ENCODE measurements around the gene RPL38. TPM values are rescaled to one million over a fixed set of nuclear protein-coding genes. Genes with fewer than 3 reads are reported as not detected.

The RPL38 gene
- total RNA-seq, 1 donor from 2014 or later: 659 TPM

GRCh38 chr17:74199306-74200092 is 4.0 kb upstream of the RPL38 start:
- peak; percentile 83 for DNase-seq
- Histone ChIP-seq H3K36me3 (peaks cover 1% of the 10 kb centered on the region), H3K4me1 (peaks cover 5% of the 10 kb centered on the region), H3K27me3 (peaks cover 23% of the 10 kb centered on the region), H3K27ac (no peak overlapping the region), H3K9me3 (no peaks in the 10 kb centered on the region), H3K4me3 (no peak overlapping the region)
- peak; percentile 72 for ATAC-seq
- TF ChIP-seq, protein P1, sequence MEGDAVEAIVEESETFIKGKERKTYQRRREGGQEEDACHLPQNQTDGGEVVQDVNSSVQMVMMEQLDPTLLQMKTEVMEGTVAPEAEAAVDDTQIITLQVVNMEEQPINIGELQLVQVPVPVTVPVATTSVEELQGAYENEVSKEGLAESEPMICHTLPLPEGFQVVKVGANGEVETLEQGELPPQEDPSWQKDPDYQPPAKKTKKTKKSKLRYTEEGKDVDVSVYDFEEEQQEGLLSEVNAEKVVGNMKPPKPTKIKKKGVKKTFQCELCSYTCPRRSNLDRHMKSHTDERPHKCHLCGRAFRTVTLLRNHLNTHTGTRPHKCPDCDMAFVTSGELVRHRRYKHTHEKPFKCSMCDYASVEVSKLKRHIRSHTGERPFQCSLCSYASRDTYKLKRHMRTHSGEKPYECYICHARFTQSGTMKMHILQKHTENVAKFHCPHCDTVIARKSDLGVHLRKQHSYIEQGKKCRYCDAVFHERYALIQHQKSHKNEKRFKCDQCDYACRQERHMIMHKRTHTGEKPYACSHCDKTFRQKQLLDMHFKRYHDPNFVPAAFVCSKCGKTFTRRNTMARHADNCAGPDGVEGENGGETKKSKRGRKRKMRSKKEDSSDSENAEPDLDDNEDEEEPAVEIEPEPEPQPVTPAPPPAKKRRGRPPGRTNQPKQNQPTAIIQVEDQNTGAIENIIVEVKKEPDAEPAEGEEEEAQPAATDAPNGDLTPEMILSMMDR (IDR thresholded peaks at IDR 0.05): peak; percentile 92
- intact Hi-C loops (cut with DNase I): no loop called here

- Histone ChIP-seq H3K27me3 (peaks cover 18% of the 10 kb centered on the region), H3K4me1 (peaks cover 11% of the 10 kb centered on the region), H3K36me3 (peaks cover 8% of the 10 kb centered on the region), H3K4me3 (no peak overlapping the region), H3K27ac (no peak overlapping the region), H3K9me3 (no peaks in the 10 kb centered on the region)
- TF ChIP-seq, protein P1 (IDR thresholded peaks at IDR 0.05): no peak
- DNase-seq: no peak
- intact Hi-C loops (cut with DNase I): no loop called here
- no peak for ATAC-seq
These were observed 3.4 kb upstream of the RPL38 start for GRCh38 chr17:74200112-74200511.

GRCh38 chr17:74201250-74201649 is 2.2 kb upstream of the RPL38 start:
- DNase-seq: no peak
- Histone ChIP-seq H3K9me3 (no peaks in the 10 kb centered on the region), H3K4me3 (no peak overlapping the region), H3K27me3 (peaks cover 7% of the 10 kb centered on the region), H3K4me1 (peaks cover 21% of the 10 kb centered on the region), H3K36me3 (peaks cover 19% of the 10 kb centered on the region), H3K27ac (no peak overlapping the region)
- TF ChIP-seq, protein P1 (IDR thresholded peaks at IDR 0.05): no peak
- intact Hi-C loops (cut with DNase I): no loop called here
- no peak for ATAC-seq

- DNase-seq (no peak), ATAC-seq (no peak)
- intact Hi-C loops (cut with DNase I): no loop called here
- Histone ChIP-seq H3K27ac (no peak overlapping the region), H3K27me3 (peaks cover under 1% of the 10 kb centered on the region), H3K9me3 (no peaks in the 10 kb centered on the region), H3K36me3 (peaks cover 23% of the 10 kb centered on the region), H3K4me3 (no peak overlapping the region), H3K4me1 (peaks cover 26% of the 10 kb centered on the region)
- TF ChIP-seq, protein P1 (IDR thresholded peaks at IDR 0.05): no peak
These were observed 1.5 kb upstream of the RPL38 start for GRCh38 chr17:74201948-74202347.

- ATAC-seq: no peak
- Histone ChIP-seq H3K27ac (no peak overlapping the region), H3K27me3 (no peaks in the 10 kb centered on the region), H3K36me3 (peaks cover 33% of the 10 kb centered on the region), H3K4me3 (no peak overlapping the region), H3K4me1 (peaks cover 31% of the 10 kb centered on the region), H3K9me3 (no peaks in the 10 kb centered on the region)
- intact Hi-C loops (cut with DNase I): no loop called here
- no peak for DNase-seq
- TF ChIP-seq, protein P1 (IDR thresholded peaks at IDR 0.05): no peak
These were observed 540 bp upstream of the RPL38 start for GRCh38 chr17:74202938-74203337.
